ENCODE data around the gene KCNH1.
"Not testable (repeated sequence)": the region's sequence is repeated elsewhere in the genome, so short reads cannot be mapped to it uniquely, and the experiment has no call there.

KCNH1 gene

DNA sequence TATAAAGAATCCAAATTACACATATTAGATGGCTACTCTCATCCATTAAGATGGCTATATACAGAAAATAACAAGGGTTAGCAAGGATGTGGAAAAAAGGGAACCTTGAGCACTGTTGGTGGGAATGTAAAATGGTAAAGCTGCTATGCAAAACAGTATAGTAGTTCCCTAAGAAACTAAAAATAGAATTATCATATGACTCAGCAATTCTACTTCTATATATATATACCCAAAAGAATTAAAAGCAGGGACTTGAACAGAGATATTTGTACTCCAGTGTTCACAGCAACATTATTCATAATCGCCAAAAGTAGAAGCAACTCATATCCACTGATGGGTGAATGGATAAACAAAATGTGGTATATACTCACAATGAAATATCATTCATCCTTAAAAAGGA, 126.1 kb downstream of the KCNH1 start:
- DNase-seq: no peak

DNA sequence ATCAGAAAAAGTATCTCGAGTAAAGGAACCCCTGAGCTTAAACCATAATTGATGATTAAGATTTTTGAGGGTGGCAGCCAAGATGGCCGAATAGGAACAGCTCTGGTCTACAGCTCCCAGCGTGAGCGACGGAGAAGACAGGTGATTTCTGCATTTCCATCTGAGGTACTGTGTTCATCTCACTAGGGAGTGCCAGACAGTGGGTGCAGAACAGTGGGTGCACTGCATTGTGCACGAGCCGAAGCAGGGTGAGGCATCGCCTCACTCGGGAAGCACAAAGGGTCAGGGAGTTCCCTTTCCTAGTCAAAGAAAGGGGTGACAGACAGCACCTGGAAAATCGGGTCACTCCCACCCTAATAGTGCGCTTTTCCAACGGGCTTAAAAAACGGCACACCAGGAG, 138.0 kb downstream of the KCNH1 start:
- DNase-seq: not testable (repeated sequence)

DNA sequence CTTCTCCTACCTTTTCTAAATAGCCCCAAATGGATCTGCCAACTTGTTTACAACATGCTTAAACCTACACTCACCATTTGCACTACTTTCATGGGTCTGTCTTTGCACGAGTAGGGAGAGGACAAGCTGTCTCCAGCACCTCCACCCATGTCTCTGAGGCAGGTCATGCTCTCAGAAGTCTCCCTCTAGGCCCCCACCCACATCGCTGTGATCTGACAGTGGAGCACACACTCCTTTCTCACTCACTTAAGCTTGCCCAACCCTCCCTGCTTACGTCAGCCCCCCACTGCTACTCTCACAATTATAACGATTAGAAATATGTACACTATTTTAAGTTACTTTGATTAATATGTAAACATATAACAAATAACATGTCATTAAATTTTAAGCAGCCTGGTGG, 141.1 kb downstream of the KCNH1 start:
- DNase-seq: no peak

DNA sequence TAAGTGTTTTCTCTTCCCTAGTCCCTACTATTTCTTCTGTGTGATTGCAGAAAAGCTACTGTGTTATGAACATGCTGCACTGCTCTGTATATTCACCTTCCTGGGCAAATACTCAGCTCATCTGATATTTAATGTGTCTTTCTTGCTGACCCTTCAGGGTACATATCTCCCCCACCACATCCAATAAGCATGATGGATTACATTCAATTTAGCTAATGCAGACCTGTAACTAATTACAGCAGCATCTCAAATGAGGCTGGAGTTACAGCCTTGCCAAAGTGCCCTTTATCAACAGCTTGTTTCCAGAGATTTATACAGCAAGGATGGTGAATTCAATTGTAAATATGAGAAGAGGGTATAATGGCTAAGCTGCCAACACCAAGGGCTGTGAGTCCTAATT, 144.0 kb downstream of the KCNH1 start:
- DNase-seq: no peak

DNA sequence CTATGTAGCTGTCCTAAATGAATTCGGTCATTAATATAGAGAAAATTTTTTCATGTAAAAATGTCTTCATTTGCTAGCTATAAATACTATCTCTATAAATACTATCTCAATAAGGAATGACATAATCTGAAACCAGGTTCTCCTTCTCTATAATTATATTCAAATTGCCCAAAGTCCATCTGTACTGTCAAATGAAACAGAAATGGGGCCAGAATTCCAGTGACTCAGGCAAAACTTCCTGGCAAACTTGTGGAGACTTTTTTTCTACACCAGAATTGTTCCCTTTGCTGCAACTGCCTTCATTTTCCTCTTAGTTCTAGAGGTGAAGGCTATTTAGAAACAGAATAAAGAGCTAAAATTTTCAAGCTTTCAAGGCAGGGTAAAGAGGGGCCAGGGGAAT, 152.5 kb downstream of the KCNH1 start:
- no peak for DNase-seq

DNA sequence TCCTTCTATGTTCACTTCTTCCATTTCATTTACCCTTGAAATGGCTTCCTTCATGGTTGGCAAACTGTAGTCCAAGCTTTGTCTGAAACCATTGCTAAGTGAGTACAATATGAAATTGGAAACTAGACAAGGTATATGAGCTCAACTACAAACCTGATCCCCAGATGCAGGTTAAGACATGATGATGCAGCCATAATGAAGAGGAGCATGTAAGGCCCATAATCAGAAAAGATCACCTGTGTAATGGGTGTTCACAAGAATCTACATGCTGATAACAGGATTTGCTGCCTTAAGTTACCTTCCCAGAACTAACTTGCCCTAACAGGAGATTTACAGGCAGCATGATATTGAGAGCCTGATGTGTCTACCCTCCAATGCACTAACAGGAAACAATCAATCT, 153.9 kb downstream of the KCNH1 start:
- no peak for DNase-seq

DNA sequence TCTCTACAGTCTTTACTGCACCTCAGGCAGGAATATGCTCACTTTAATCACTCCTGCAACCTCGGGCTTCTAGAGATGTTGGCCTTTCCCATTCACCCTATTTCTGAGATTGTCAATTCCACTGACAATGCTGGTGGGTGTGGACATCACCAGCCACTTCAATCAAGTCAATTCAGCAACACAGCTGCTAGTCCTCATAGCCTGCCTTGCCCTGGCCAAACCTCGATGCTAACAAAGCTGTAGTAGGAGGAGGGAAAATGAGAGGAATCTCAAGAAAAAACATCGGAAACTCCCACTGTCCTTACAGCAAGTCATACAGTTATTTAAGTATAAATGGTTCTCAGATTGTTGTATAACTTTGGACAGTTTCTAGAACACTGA, 155.0 kb downstream of the KCNH1 start:
- DNase-seq: no peak

DNA sequence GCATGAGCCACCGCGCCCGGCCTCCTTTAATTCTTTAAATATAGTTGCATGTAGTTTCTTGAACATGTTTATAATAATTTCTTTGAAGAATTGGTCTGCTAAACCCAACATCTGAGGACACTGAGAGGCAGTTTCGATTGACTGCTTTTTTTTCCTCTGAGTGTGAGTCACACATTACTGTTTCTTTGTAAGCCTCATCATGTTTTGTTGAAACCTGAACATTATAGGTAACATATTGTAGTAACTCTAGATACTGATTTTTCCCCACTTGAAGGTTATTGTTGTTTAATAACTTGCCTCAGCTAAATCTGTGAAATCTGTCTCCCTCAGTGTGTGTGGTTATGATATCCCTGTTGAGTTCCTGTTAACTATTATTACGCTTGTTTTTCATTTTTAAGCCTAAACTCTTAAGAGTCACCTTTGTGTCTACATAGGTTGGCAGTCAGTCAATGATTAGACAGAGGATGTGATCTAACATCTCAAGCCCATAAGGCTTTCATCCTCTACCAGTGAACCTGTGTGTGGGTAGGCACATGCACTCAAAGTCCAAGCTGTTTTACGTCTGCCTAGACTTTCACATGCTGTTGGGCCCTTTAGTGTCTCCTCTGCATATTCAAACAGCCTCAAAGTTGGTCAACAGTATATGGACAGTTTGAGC, 155.5 kb downstream of the KCNH1 start:
- DNase-seq: no peak

DNA sequence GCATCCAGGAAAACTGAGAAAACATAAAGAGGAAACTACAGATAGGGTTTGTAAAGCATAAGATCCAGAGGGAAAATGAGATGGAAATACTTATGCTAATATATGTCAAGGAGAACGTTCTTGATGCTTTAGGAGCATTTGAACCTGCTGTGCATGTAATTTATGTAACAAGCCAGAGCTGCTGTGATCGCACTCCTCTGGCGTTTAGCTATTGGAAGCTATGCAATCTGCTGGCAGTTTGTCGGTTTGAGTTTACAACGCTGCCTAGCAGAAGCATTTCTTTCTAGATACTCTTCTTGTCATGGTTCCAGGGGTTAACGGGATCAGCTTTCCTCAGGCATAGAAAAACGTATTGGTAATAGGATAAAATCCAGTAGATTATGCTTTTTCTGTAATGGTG, 182.7 kb downstream of the KCNH1 start:
- DNase-seq: no peak

DNA sequence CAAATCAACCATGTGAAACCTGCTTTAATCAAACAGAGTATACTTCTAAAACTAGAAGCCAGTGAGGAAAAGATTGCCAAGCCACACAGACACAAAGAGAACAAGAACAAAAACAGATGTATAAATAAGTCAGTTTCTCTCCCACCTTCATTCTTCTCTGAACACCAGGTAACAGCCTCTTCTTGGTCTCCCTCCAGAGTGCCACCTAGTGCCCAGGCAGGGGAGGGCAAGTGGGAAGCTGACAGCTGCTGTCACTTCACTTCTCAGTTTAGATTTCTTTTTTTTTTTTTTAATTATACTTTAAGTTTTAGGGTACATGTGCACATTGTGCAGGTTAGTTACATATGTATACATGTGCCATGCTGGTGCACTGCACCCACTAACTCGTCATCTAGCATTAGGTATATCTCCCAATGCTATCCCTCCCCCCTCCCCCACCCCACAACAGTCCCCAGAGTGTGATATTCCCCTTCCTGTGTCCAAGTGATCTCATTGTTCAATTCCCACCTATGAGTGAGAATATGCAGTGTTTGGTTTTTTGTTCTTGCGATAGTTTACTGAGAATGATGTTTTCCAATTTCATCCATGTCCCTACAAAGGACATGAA, 183.9 kb downstream of the KCNH1 start:
- peak; percentile 40 for DNase-seq

DNA sequence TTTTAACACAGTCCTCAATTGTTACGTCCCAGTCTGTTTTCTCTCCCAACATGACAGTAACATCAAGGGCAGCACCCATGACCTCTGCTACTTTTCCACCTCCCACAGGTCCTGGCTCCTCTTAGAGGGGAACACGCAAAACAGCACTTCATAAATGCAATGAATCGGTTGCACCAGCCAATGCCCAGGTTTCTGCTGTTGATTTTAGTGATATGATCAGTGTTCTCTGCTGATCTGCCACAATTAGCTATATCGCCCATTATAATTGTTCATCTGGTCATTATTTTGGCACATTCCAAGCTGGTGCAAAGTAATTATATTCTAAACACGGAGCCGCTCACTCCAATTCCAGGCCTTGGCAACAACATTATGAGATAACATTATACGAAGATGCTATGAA, 184.5 kb downstream of the KCNH1 start:
- no peak for DNase-seq

DNA sequence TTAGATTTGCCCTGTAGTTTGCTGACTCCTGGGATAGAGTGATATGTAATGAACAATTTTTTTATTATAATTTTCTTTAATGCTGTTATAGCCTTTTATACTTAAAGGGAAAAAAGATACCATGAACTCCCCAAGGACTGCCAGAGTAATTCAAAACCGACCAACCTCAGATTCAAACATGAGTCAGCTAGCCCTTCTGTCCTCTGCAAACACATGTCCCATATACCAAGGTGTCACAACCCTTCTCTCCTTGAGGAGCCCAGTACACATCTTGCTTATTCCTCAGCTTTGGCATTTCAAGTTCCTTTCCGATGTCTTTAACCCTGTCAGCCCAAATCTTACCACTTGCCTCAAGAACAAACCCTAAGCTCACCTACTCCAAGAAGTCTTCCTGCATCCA, 184.9 kb downstream of the KCNH1 start:
- no peak for DNase-seq

DNA sequence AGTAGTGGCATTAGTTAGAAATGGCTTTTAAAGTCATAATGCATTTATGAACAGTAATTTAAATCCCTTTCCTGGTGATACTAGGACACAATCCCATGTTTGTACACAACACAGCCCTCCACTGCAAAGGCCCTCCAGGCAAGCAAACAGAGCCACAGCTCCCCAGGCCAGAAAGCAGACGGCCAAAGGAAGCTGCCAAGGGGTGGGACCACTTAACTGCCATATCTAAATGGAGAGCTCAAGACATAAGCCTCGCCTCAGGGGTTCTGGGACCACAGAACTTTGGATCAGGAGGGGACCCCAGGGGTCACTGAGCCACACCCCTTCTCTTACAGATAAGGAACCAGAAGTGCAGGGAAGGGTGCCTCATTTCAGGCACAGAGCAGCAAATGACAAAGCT, 189.7 kb downstream of the KCNH1 start:
- no peak for DNase-seq

DNA sequence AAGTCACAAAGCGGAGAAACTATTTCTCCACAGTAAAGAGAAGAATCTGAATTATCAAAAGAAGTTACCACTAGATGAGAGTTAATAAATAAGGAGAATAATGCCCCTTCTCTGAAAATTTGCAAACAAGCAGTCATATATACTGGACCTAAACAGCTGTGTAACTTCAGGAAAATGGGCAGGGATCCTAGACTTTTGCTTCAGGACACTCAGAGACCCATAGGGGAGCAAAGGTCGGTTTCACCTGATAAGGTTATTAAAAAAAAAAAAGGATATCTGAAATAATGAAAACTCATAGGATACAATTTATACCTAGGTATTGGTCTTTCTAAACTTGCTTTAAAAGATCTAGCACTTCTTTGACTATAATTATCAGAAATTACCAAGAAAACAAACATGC, 191.4 kb downstream of the KCNH1 start:
- no peak for DNase-seq

DNA sequence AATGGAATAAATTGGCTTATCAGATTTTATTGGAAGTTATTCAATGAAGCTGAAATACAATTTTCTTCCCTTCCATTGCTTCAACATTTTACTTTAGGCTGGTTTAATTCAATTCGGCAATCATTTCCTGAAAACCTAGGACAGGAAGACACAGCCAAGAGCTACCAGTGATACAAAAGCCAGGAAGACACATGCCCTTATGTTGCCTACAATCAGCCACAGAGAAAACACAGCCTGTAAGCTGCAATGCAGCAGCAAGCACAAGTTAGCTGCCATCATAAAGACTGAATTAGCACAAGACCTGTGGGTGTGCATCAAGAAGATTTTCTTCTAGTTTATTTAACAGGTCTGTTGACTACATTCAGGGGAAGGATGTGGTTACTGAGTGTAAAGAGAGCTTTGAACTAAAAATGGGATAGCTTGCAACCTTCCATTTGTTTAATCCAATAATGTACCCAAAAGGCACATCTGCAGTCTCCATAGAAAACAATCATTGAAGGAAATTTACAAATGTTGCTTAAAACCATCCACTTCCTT, 193.8 kb downstream of the KCNH1 start:
- no peak for DNase-seq

DNA sequence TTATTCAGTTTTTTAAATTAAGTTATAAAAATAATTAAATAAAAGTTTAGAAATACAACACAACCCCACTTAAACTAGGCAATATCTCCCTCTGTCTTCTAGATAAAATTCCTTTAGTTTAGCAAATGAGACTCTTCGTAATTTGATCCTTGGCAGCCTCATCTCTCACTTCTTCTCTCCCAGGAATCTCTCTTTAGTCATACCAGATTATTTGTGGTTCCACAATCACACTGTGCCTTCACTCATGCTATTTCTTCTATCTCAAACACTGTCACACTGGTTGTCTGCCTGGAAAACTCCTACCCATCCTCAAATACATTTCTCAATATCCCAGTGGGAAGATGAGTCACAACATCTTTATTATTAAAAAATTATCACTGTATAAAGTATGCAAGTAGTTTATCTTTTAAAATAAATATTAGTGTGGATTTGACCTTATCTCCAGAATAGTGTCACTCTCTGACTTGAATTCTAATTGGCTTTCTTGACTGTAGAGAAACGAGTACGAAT, 195.5 kb downstream of the KCNH1 start:
- no peak for DNase-seq

DNA sequence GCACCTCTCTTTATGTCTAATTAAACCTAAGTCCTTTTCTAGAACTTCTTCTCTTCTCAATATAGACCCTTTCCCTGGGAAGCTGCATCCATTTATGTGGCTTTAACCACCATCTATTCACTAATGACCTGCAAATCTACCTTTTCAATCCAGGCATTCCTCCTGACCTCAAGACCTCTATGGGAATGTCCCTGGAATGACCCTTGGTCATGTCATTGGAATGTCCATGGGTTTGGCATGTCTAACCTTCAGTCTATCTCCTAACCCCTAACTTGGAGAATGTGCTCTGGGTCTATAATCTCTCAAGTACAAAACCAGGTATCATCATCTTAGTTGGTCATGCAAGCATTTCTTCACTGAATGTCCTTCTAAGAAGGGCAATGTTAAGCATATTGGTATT, 196.1 kb downstream of the KCNH1 start:
- no peak for DNase-seq

DNA sequence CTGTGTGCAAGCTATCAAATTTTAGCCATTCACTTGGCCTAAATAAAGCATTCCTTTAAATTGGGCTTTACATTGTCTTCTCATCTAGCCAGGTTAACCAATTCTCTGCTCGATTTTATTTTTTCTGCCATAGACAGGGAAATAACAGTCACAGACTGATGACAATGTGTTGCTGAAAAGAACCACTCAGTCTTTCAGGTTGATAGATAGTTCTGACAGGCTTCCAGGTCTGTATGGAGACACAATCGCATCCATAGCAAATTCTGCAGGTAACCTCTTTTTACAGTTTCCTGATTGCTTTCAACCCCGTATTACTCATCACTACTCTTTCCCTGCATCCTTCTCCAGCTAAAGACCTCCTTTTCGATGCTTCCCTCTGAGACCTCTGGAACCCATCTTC, 198.0 kb downstream of the KCNH1 start:
- DNase-seq: no peak

DNA sequence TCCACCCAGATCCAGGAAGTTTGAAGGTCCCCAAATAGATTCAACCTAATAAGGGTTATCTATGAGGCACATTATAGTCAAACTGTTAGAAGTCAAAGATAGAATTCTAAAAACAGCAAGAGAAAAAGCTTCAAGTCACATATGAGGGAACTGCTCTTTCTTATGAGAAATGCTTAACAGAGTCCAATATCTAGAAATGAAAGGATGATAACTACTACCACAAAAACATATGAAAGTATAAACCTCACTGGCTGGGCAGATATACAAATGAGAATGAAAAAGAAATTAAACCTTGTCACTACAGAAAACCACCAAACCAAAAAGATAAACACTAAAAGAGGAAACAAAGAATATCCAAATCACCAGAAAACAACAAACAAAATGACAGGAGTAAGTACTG, 201.8 kb downstream of the KCNH1 start:
- DNase-seq: no peak

DNA sequence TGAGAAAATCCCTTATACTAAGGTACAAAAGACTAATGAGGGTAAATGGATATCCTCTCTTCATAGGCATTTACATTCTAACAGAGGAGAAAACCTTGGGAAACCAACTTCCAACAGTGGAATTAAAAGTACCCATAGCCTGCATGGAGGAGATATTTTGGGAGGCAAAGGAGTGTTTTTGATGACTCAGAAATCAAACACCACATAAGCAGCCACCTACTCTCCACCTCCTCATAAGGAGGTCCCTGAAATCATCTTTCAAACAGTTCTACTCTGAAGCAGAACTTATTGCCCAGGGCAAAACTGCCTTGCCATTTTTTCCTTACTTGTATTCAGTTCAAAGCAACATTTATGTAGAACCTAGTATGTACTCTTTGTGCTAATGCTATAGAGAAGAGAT, 211.3 kb downstream of the KCNH1 start:
- DNase-seq: no peak

DNA sequence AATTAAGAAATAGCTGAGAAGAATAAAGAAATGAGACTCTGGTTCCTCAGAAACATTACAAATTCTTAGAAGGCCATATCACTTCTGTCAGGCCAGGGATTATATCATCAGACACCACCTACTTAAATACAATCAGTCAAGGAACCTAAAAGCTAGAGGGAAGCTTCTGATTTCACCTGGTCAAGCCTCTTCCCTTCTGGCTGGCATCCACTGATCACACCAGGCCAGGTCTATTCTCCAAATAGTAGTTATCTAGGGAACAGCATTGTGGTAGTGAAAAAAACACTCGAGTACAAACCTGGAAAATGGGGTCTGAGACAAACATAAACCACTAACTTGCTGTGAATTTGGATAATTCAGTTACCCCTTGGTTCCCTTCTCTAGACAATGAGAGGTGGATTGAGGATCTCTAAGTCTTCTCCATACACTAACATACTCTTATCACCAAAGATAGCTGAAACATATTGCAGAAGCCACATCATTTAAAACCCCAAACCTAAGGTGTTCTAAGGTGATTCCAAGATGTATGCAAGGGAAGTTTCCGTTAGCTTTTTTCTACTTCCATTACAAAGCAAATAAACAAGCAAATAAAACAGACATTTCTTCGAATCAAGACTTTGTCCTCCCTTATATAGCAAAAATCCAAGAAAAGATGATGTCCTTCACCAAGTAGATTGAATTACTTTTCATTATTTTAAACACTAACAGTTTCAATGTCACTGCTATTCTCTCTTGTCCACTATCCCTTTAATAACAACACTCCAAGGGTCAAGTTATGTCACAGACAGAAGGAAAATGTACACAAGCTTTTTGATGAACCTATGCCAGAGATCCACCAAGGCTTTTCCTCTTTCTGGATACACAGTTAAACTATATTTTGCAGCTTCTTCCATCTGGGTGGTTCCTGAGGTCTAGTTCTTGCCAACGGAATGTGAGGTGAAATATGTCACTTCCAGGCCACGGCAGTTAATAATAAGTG, 212.9 kb downstream of the KCNH1 start:
- DNase-seq: no peak

DNA sequence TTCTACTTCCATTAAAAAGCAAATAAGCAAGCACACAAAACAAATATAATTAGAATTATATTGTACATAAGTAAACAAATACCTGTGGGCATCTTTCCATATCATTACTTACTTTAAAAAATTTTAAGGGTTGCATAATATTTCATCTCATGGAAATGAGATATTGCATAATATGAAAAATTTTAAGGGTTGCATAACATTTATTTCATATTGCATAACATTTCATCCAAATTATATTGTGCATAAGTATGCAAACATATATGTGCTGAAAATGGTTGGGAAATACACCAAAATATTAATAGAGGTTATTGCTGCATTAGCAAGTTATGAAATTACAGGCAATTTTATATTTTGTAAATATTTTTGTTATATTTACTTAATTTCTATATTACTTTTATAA, 213.7 kb downstream of the KCNH1 start:
- DNase-seq: no peak

DNA sequence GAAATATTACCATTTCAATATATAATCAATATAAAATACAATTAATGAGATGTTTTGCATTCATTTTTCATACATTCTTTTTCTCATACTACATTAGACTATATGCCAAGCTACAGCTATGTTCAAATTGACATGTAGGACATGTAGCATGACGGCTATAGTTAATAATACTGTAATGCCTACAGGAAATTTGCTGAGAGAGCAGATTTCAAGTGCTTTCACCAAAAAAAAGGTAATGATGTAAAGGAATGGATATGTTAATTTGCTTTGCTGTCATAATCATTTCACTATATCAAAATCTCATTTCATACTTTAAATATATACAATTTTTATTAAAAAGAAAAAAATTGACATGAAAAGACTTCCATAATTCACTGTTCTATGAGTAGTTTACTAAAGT, 215.1 kb downstream of the KCNH1 start:
- no peak for DNase-seq

All from activated CD4-positive, alpha-beta T cell treated with anti-CD3 and anti-CD28 coated beads, Interleukin-2, amount 50 U/mL, for 1 hour (primary cell).